ENCODE measurements around the gene SMIM35.

The SMIM35 gene

GRCh38 chr11:118021146-118021545, 65.6 kb downstream of the SMIM35 start:
- no peak for DNase-seq

GRCh38 chr11:118018401-118018800, 68.4 kb downstream of the SMIM35 start:
- no peak for DNase-seq

DNA sequence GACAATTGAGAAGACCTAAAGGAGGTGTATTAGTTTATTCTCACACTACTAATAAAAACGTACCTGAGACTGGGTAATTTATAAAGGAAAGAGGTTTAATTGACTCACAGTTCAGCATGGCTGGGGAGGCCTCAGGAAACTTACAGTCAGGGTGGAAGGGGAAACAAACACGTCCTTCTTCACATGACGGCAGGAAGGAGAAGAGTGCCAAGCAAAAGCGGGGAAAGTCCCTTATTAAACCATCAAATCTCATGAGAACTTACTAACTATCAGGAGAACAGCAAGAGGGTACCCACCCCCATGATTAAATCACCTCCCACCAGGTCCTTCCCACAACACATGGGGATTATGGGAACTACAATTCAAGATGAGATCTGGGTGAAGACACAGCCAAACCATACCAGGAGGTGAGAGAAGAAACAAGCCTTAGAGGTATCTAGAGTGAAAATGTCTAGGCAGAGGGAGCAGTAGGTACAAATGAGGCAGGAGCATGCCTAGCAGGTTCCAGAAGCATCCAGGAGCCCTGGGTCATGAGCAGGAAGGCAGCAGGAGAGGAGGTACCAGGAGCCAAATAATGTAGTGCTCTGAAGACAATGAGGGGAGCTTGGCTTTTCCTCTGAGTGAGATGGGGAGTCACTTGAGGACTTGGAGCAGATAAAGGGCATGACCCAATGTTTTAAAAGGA, 69.0 kb downstream of the SMIM35 start:
- DNase-seq, result no peak

- DNase-seq, result no peak
Measured at GRCh38 chr11:118017111-118017510, 69.7 kb downstream of the SMIM35 start.

DNA sequence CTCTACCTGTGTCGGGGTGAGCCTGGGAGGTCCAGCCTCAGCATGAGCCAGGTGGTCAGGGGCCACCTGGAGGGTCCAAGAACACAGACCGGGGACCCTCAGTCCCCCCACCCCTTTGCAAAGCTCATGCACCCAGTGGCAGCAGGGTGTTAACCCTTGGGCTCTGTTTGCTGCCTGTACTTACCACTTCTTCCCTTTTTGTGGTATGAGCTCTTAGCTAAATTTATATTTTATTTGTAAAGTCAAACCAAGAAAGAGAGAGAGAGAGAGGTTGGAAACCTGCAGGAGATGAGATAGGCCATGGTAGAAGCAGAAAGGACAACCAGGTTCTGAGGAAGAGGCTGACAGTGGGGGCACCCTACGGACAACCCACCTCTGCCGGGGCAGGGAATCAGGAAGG, 70.7 kb downstream of the SMIM35 start:
- no peak for DNase-seq

- no peak for DNase-seq
Measured at GRCh38 chr11:118015385-118015841, 71.3 kb downstream of the SMIM35 start.

DNA sequence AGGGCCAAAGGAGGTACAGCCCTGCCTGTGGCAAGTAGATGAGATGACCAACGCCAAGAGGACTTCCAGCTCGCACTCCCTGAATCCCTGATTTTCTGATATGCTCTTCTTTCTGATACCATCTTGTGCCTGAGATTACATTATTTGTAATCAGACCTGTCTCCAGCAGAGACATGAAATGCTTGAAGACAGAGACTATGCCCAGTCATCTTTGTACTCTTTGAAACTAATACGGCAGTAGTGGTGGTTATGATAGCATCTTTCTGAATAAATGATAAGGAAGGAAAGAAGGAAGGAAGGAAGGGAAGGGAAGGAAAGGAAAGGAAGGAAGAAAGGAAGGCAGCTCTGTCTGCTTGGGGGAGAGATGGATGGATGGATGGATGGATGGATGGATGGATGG, 72.7 kb downstream of the SMIM35 start:
- no peak for DNase-seq

DNA sequence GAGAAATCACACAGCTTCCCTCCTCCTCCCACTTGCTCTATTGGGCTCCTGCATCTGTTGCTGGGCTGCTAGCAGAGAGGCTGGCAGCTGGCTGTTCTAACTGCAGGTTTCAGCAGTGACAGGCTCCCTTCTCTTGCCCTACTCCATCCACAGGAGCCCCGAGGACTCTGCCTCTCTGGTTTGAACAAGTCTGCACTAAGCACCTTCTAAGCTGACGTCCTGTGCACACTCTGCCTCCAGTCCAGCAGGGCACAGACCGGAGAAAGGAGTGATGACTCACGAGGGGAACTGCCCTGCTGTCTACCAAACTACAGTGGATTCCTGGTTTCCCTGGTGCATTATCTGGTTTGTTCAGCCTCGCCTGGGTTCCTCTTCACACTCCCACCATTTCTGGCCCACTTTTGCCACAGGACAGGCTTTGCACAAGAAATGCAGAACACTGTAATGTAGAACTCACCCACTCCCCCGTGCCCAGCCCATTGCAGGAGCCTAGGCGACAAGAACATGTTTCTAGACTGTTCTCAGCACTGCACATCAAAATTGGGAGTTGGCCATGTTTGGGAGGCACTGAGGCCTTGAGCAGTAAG, 74.6 kb downstream of the SMIM35 start:
- DNase-seq, result peak; percentile 90

DNA sequence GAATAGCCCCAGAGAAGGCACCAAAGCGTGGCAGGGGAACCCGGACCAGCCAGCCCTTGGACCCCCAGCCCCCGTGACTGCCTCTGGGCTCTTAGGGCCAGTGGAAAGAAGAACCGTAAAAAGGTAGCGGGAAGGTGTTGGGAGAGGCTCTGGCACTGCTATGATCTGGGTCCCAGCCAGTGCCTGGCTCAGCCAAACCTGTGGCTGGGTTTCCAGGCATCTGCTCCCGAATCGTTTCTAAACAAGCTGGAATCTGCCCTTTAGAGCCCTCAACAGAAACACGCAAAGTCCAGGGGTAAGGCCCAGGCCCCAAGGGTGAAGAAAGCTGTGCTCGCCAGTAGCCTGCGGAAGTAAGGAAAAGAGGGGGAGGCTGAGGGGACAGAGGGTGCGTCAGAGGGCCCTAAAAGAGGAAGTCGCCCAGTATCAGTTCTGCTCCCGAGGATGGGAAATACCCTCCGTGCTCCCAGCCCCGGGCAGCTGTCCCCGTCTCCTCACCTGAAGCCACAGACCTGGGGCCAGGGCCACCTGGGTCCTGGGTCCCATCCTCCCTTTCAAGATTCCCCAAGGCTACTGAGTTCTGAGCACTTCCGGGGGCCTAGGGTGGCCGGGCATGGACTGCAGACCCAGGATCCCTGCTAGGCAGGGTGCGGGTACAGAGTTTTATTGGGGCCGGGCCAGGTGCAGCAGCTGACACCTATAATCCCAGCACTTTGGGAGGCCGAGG, 75.9 kb downstream of the SMIM35 start:
- peak; percentile 98 for DNase-seq

DNA sequence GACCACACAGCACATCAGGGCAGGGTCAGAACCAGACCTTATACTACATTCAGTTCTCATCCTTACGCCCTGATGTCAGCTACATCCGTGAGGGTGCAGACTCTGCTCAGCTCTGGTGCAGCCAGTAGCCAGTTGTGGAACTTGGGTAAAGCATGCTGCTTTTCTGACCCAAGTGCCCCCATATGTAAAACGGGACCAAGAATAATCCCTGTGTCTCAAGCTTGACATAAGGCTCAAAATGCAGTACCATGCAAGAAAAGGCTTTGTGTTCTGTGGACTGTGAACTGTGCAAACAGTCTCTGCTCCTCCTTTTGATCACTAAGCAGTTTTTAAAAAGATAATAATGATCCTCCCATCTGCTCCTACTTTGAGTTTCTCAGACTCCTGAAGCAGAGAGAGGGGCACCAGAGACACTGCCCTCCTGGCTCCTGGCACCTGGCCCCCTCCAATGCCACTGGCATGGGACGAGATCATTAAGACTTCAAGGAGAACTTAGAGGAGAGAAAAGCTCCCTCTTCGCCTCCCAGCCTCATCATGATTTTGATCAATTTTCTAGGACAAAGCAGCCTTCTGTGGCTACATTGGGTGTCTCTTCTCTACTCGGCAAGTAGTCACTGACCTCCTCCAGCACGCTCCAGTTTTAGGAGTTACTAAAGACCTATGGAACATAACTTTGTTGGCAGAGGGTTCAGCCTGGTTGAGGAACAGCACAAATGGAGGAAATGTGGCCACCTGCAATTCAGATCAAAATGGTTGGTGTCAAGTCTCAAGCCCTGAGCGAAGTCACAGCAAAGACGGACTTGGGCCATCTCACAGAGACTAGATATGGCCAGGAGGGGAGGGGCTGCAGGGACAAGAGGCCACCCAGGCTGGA, 76.7 kb downstream of the SMIM35 start:
- DNase-seq, result peak; percentile 43

DNA sequence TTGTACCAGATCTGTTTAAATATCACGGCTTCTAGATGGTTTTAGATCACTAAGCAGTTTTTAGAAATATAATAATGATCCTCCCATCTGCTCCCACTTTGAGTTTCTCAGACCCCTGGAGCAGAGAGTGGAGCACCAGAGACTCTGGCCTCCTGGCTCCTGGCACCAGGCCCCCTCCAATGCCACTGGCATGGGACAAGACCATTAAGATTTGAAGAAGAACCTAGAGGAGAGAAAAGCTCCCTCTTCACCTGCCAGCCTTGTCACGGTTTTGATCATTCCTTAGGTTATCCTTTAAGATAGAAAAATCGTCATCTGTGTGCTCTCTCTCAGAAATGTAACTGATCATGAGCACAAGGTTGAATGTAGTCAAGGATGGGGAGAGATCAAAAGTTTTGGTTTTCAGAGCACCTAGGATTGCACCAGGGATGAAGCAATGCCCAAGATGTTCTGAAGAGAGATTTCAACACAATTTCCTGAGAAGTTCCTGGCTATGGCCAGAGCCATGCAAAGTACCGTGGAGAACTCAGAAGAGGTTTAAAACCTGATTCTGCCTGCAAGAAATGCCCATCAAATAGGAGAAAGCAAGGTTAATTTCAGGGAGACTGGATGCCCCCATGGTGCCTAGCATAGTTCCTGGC, 78.4 kb downstream of the SMIM35 start:
- DNase-seq, result no peak

DNA sequence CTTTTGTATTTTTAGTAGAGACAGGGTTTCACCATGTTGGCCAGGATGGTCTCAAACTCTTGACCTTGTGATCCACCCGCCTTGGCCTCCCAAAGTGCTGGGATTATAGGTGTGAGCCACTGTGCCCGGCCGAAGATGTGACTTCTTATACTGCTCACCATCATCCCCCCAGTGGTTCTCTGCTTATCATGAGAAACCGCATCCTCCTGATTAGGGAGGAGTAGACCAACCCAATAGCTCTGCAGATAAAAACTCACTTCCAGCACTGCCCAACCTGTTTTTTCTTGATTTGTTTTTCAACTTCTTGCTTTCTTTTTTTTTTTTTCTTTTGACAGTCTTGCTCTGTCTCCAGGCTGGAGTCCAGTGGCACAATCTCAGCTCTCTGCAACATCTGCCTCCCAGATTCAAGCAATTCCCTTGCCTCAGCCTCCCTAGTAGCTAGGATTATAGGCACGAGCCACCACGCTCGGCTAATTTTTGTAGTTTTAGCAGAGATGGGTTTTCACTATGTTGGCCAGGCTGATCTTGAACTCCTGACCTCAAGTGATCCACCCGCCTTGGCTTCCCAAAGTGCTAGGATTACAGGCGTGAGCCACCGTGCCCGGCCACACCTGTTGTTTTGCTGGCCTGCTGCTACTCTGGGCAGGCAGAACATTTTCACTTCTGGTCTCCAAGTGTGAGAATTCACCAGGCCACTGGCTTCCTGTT, 79.0 kb downstream of the SMIM35 start:
- peak; percentile 93 for DNase-seq

DNA sequence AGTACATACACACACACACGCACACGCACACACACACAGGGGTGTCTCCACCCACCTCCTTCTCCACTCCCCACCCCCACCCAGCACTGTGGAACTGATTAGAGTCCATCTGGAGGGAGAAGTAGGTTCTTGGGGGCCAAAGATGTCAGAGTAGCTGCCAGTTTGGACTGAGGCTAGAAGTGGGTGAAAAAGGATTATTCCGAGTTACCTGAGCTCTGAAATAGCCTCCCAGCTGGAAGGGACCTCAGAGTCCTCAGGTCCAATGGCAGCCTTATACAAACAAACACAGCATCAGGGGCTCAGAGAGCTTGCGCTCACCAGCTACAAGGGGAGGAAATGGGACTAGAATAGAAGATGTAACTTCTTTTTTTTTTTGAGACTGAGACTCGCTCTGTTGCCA, 79.7 kb downstream of the SMIM35 start:
- no peak for DNase-seq

GRCh38 chr11:118006153-118006534, 80.6 kb downstream of the SMIM35 start:
- DNase-seq, result peak; percentile 78

DNA sequence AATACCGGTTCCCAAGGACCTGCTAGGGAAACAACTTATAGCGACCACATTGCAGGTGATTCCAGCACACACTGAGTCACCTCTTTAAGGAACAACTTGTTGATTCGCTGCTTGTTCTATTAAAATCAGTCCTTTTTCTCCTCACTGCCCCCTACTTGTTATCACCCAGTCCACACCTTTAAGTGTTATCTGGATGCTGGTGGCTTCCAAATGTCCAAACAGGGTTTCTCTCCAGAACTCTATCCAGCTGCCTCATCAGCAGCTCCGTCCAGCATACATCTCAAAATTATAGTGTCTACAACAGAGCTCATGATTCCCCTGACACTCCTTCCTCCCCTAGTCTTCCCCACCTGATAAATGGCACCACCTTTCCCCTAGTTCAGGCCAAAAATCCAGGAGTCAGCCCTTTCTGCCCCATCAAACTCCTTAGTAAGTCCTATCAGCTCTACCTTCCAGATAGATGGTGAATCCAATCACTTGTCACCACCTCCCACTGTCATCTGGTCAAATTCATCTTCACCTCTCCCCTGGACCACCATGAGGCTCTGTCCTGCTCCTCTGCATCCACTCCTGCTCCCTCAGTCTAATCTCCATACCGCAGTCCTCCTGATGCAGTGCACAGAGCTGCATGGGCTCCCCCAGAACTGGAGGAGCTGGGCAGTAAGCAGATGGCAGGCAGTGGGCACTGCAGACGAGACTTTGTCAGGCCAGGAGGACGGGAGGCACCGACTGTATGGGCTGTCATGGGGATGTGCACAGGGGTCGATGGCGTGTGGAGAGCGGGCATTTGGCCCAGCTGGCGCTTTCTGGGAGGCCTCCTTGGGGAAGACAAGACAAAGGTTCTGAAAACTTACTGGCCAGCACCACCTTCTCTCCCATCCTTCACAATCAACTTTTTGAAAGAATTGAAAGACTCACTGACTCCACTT, 81.3 kb downstream of the SMIM35 start:
- no peak for DNase-seq

DNA sequence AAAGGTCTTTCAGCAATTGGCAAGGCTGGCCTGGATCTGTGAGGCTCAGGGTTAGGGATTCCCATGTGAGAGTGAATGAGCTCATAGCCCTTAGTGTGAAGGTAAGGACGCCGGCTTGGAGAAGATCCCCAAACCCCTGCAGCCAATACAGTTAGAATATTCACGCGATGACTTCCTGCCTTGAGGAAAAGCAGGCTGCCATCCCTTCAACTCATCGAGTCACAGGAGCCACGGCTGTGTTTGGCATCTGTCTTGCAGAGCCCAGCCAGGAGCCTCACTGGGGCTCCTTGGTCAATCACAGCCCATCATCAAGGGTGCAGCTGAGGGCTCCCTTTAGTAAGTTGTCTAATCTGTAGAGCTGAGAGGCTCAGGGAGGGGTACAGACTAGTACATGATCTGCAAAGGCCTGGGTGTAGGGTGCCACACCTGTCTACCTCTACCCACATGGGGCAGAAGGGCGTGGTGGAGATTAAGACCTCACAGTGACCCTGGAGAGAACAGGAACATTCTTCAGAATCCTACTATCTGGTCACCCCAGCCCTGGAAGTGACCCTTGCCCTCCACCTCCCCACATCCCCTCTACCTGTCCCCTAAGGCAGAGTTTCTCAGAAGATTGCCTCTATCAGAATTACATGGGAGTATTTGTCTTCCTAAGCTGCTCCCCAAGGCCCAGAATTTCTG, 82.1 kb downstream of the SMIM35 start:
- DNase-seq, result no peak

- DNase-seq, result no peak
Measured at GRCh38 chr11:118003456-118003855, 83.3 kb downstream of the SMIM35 start.

DNA sequence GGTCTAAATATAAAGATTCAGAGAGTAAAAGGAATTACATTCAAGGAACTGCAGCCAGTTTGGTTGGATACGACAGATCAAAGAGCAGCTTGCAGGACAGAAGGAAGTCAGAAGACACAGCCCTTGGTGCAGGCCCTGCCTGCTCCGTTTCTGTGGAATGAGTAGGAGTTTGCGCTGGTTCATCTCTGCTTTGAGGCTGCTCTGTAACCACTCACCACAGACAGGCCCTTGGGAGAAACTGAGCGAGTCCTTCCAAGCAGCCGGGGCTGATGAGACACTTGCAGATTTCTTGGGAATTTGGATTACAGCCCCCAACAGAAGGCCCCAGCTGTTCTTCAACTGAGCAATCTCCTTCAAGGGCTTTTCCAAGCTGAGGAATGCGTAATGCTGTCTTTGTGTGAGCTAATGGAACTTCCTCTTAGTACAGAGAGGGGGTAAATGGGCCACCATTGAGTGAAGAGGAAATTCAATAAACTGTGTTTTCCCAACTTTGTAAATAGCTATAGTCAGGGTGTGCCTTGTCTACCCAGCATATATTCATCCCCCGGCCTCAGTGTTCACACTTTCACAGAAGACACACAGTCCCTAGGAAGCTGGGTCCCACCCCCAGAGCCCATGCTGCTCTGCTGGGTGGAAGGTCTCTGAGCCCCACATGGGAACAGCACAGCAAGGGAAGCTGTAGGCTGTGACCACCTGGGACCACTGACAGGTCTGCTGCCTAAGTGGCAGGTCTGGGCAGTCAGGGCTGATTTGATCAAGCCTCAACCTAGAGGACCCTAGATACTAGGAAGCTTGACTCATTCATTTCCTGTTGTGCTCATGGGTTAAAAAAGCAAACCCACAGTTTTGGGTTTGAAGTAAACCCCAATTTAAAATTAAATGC, 84.0 kb downstream of the SMIM35 start:
- no peak for DNase-seq

- no peak for DNase-seq
Measured at GRCh38 chr11:118002010-118002540, 84.7 kb downstream of the SMIM35 start.

Measured in RPMI8226 (cell line).